Transverse colon (tissue), 4 donors: ENCODE results near the gene VTI1A. TPM values are rescaled to one million over a fixed set of nuclear protein-coding genes. Genes with fewer than 3 reads are reported as not detected.

ENCODE experiments used
- DNase-seq: peaks from one replicate; pipeline ENCODE4 v3.0.0-alpha.2; 2019
- H3K27ac ChIP-seq, 4 donors: fragments of 200-600 bp; sonication (generic); 2 replicates each; pipeline ENCODE4 v1.5.1; 2016 to 2018; ENCODE audit warnings: inconsistent platforms in 4 of 4
- H3K27me3 ChIP-seq: fragments of 200-600 bp; sonication (generic); 2 replicates; pipeline ENCODE4 v1.5.1; 2017; ENCODE audit warnings: inconsistent platforms
- H3K36me3 ChIP-seq, 4 donors: fragments of 200-600 bp; sonication (generic); 2 replicates each; pipeline ENCODE4 v1.5.1; 2017 to 2019; ENCODE audit warnings: inconsistent platforms in 4 of 4
- H3K4me1 ChIP-seq, 4 donors: fragments of 200-600 bp; sonication (generic); 2 replicates each; pipeline ENCODE4 v1.5.1; 2017 to 2020; ENCODE audit warnings: inconsistent platforms in 4 of 4
- H3K4me3 ChIP-seq, 4 donors: fragments of 200-600 bp; sonication (generic); 1 replicate in 1 of 4; 2 replicates in 3 of 4; pipeline versions ENCODE4 v1.5.1 to v1.6.1; 2017 to 2019; ENCODE audit warnings: inconsistent platforms in 4 of 4
- H3K9me3 ChIP-seq, 2 donors: fragments of 200-600 bp; sonication (generic); 2 replicates each; pipeline ENCODE4 v1.5.1; 2017 to 2019; ENCODE audit warnings: inconsistent platforms in 2 of 2
- EP300 ChIP-seq: sonication (generic); formaldehyde crosslinking; IDR thresholded peaks from one replicate; pipeline ENCODE4 v1.6.1; 2017; ENCODE audit warnings: antibody characterized with exemption, low read depth
- POLR2A ChIP-seq: fragments of 450-650 bp; IDR thresholded peaks from one replicate; pipeline ENCODE4 v1.6.1; 2016; ENCODE audit warnings: antibody characterized with exemption, mild to moderate bottlenecking, moderate library complexity
- POLR2AphosphoS5 ChIP-seq, 3 donors: sonication (generic); formaldehyde crosslinking; IDR thresholded peaks; one replicate each; pipeline ENCODE4 v1.6.1; 2016; ENCODE audit warnings: antibody characterized with exemption in 3 of 3
- WGBS, 2 donors: methylation state at CpG; one replicate each; pipeline ENCODE4 v1.1.5; 2018; ENCODE audit warnings: low coverage in 1 of 2; 5-methylcytosine and 5-hydroxymethylcytosine counted together
- in situ Hi-C, 4 donors: fragments of 200-750 bp; cut with MboI; loops; one replicate each; pipeline versions ENCODE4 v1.15.0 to v1.15.1; 2017; ENCODE audit warnings: low sequenced_read_pairs in 3 of 4, low pct_ligation_motif_present in 1 of 4, low pct_unique_long_range_greater_than_20kb in 1 of 4
- intact Hi-C: fragments of 100-400 bp; cut with DNase I; formaldehyde crosslinking; loops from one replicate; pipeline ENCODE4 v1.15.1; 2023; ENCODE audit warnings: low total_unique reads
- total RNA-seq, 4 donors: library from RNA; depleted of rRNA; stranded (reverse); fragments of >200 nt; gene quantifications; one replicate each; pipeline ENCODE4 v1.1.0, GENCODE V29; 2016
- TF ChIP-seq, protein P1 (sequence below), 5 experiments: fragments of 200-600 bp in 3 of 5; fragments of 450-650 bp in 2 of 5; sonication (generic) in 3 of 5; IDR thresholded peaks; 1 replicate in 2 of 5; 2 replicates in 3 of 5; pipeline ENCODE4 v1.5.1; 2016 to 2017; ENCODE audit warnings: antibody characterized with exemption in 5 of 5, inconsistent platforms in 3 of 5, mild to moderate bottlenecking in 2 of 5, moderate library complexity in 1 of 5

Gene VTI1A
- total RNA-seq, 4 donors from 2014 or later, result 65.8 to 211 (median 149) TPM

- Histone ChIP-seq H3K27ac (peak overlapping the region in 3 of 4 donors; percentile 47 to 52 (median 50)), H3K9me3 (no peaks in the 10 kb centered on the region), H3K4me1 (peaks cover 0 to 19% (median 9%) of the 10 kb centered on the region in 4 donors), H3K27me3 (no peaks in the 10 kb centered on the region), H3K36me3 (no peaks in the 10 kb centered on the region), H3K4me3 (no peak overlapping the region)
- TF ChIP-seq POLR2AphosphoS5 (IDR thresholded peaks at IDR 0.05) (peak in 1 of 3 donors; percentile 45), POLR2A (no peak)
- 42 to 50% methylated on average over 10 to 14 of the region's 14 CpGs for WGBS, 2 donors
- in situ Hi-C loops (no loop called here), intact Hi-C loops (no loop called here)
- peak; percentile 58 for DNase-seq
These were observed 364.9 kb downstream of the VTI1A start for GRCh38 chr10:112811741-112812551.

GRCh38 chr10:112812586-112812985 lies 365.6 kb downstream of the VTI1A start:
- DNase-seq, result no peak
- Histone ChIP-seq H3K4me3 (no peak overlapping the region), H3K27ac (peak overlapping the region in 1 of 4 donors; percentile 50), H3K27me3 (no peaks in the 10 kb centered on the region), H3K36me3 (no peaks in the 10 kb centered on the region), H3K9me3 (no peaks in the 10 kb centered on the region), H3K4me1 (peaks cover 0 to 19% (median 9%) of the 10 kb centered on the region in 4 donors)
- TF ChIP-seq POLR2A, result no peak
- TF ChIP-seq, protein P1, sequence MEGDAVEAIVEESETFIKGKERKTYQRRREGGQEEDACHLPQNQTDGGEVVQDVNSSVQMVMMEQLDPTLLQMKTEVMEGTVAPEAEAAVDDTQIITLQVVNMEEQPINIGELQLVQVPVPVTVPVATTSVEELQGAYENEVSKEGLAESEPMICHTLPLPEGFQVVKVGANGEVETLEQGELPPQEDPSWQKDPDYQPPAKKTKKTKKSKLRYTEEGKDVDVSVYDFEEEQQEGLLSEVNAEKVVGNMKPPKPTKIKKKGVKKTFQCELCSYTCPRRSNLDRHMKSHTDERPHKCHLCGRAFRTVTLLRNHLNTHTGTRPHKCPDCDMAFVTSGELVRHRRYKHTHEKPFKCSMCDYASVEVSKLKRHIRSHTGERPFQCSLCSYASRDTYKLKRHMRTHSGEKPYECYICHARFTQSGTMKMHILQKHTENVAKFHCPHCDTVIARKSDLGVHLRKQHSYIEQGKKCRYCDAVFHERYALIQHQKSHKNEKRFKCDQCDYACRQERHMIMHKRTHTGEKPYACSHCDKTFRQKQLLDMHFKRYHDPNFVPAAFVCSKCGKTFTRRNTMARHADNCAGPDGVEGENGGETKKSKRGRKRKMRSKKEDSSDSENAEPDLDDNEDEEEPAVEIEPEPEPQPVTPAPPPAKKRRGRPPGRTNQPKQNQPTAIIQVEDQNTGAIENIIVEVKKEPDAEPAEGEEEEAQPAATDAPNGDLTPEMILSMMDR (IDR thresholded peaks at IDR 0.05), result no peak
- TF ChIP-seq EP300, result no peak
- no peak for TF ChIP-seq POLR2AphosphoS5 (IDR thresholded peaks at IDR 0.05)
- intact Hi-C loops, result no loop called here
- WGBS, 2 donors, result 82% methylated on average over 3 of the region's 3 CpGs; no CpG with 5 or more reads in 1 of the 2 donors
- in situ Hi-C loops, result no loop called here

DNA sequence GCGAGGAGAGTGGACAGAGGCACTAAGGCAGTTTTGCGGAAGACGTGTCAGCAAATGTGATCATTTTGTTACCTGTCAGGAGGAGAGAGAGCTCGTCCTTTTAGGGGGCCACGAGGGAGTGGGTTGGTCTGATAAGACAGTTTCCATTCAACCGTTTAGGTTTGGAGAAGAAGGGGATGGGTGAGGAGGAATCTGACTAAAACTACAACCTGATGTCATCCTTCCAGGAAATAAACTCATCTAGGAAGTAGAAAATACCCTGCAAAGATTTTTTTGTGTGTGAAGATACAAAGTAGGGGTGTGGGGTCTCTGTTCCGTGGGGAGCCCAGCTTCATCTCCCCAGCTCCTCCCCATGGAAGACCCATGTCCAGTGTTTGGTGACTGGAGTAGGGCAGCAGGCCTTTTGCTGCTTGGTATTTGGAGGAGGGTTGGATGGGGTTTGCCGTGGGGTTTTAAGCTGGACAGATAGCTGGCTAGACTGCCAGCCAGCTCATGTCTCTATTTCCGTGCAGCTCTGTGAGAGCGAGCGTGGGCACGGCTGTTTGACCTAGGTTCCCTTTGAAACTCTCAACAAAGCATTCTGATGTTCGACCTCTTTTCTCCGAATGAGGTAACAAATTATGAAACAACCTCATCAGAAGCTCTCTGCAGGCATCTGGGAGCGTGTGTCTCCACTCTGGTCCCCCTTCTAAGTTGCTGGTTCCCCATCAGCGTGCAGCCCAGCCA lies 367.0 kb downstream of the VTI1A start:
- no peaks in the 10 kb centered on the region for H3K9me3 ChIP-seq
- in situ Hi-C loops, result no loop called here

GRCh38 chr10:112815269-112816032 lies 368.4 kb downstream of the VTI1A start:
- DNase-seq, result no peak
- Histone ChIP-seq H3K27me3 (no peaks in the 10 kb centered on the region), H3K27ac (peak overlapping the region; percentile 3 to 36 (median 31)), H3K36me3 (no peaks in the 10 kb centered on the region), H3K4me3 (no peak overlapping the region), H3K9me3 (no peaks in the 10 kb centered on the region), H3K4me1 (peaks cover 0 to 19% (median 9%) of the 10 kb centered on the region in 4 donors)
- intact Hi-C loops, result no loop called here
- 70% methylated on average over 15 to 16 of the region's 16 CpGs for WGBS, 2 donors
- no peak for TF ChIP-seq EP300
- TF ChIP-seq, protein P1 (IDR thresholded peaks at IDR 0.05), result no peak
- no peak for TF ChIP-seq POLR2A
- no peak for TF ChIP-seq POLR2AphosphoS5 (IDR thresholded peaks at IDR 0.05)
- in situ Hi-C loops, result no loop called here

More for the DNA sequence above, 367.0 kb downstream of the VTI1A start:
- TF ChIP-seq EP300 (no peak), POLR2AphosphoS5 (IDR thresholded peaks at IDR 0.05) (no peak), POLR2A (no peak)
- TF ChIP-seq, protein P1 (IDR thresholded peaks at IDR 0.05), result no peak
- no peak overlapping the region for H3K27ac ChIP-seq
- no peaks in the 10 kb centered on the region for H3K36me3 ChIP-seq
- H3K27me3 ChIP-seq, result no peaks in the 10 kb centered on the region
- no peak for DNase-seq
- intact Hi-C loops, result no loop called here
- no peak overlapping the region for H3K4me3 ChIP-seq
- WGBS, 2 donors, result 83 to 87% methylated on average over 6 to 16 of the region's 16 CpGs
- peaks cover 0 to 19% (median 9%) of the 10 kb centered on the region in 4 donors for H3K4me1 ChIP-seq
